LNCAP (cell line): ENCODE data around the gene ITPR1.

Experiments used
- CTCF ChIP-seq: fragments of 450-650 bp; IDR thresholded peaks from 2 replicates; pipeline ENCODE4 v1.5.1; 2017; ENCODE audit warnings: mild to moderate bottlenecking

Gene ITPR1

GRCh38 chr3:4837374-4837930 is 344.3 kb downstream of the ITPR1 start:
- no peak for TF ChIP-seq CTCF

- no peak for TF ChIP-seq CTCF
These were observed 345.5 kb downstream of the ITPR1 start for GRCh38 chr3:4838621-4839022.

GRCh38 chr3:4839278-4839677 is 346.1 kb downstream of the ITPR1 start:
- no peak for TF ChIP-seq CTCF

GRCh38 chr3:4841225-4841624 is 348.1 kb downstream of the ITPR1 start:
- TF ChIP-seq CTCF, result no peak

GRCh38 chr3:4841776-4842440 is 348.8 kb downstream of the ITPR1 start:
- TF ChIP-seq CTCF, result no peak

GRCh38 chr3:4843619-4844018 is 350.5 kb downstream of the ITPR1 start:
- TF ChIP-seq CTCF, result no peak

- TF ChIP-seq CTCF, result no peak
These were observed 352.7 kb downstream of the ITPR1 start for GRCh38 chr3:4845882-4846281.

- TF ChIP-seq CTCF, result no peak
These were observed 353.4 kb downstream of the ITPR1 start for GRCh38 chr3:4846543-4846942.
